OCI-LY3 (cell line): ENCODE results near the gene PDE6H.
A peak's percentile ranks its signal among the peaks of the same experiment; 100 is the strongest.

Experiments used
- H2AFZ ChIP-seq: fragments of 200-600, 300-600 bp; shearing (Covaris generic); 2 replicates; pipeline ENCODE4 v1.6.0; 2014; ENCODE audit warnings: antibody characterized with exemption, low read depth, low read length
- H3K27ac ChIP-seq: fragments of 200-600, 300-600 bp; sonication (generic); 2 replicates; pipeline ENCODE4 v1.5.1; 2014; ENCODE audit warnings: mild to moderate bottlenecking, low read length, moderate library complexity, mixed read lengths
- H3K27me3 ChIP-seq: fragments of 200-600, 300-600 bp; sonication (generic); 2 replicates; pipeline ENCODE4 v1.6.1; 2014; ENCODE audit warnings: low read depth, low read length, mixed read lengths
- H3K36me3 ChIP-seq: fragments of 200-600, 300-600 bp; sonication (generic); replicated peaks from 2 replicates; pipeline ENCODE3; 2014; ENCODE audit warnings: low read depth, low read length, mixed read lengths
- H3K4me1 ChIP-seq: fragments of 300-600, 200-600 bp; sonication (generic); 2 replicates; pipeline ENCODE4 v1.6.1; 2014; ENCODE audit warnings: low read length, mixed read lengths
- H3K4me2 ChIP-seq: fragments of 200-600, 300-600 bp; sonication (generic); 2 replicates; pipeline ENCODE4 v1.6.1; 2014; ENCODE audit warnings: low read length, mixed read lengths
- H3K4me3 ChIP-seq: fragments of 300-600, 200-600 bp; sonication (generic); 2 replicates; pipeline ENCODE4 v1.5.1; 2014; ENCODE audit warnings: antibody characterized with exemption, mild to moderate bottlenecking, low read length, moderate library complexity
- H3K79me2 ChIP-seq: fragments of 300-600, 200-600 bp; shearing (Covaris generic); 2 replicates; pipeline ENCODE4 v1.6.1; 2014; ENCODE audit warnings: mild to moderate bottlenecking, low read length, mixed read lengths
- H3K9ac ChIP-seq: fragments of 300-600, 200-600 bp; shearing (Covaris generic); 2 replicates; pipeline ENCODE4 v1.6.0; 2014; ENCODE audit warnings: mild to moderate bottlenecking, low read length, moderate library complexity
- H3K9me3 ChIP-seq: fragments of 200-600, 300-600 bp; shearing (Covaris generic); 2 replicates; pipeline ENCODE4 v1.6.1; 2014; ENCODE audit warnings: low read length, mixed read lengths; ENCODE audit not compliant: insufficient read depth
- H4K20me1 ChIP-seq: fragments of 200-600, 300-600 bp; sonication (generic); 2 replicates; pipeline ENCODE4 v1.6.1; 2016; ENCODE audit warnings: low read length, mixed read lengths; ENCODE audit not compliant: insufficient read depth
- EZH2phosphoT487 ChIP-seq: fragments of 200-600 bp; shearing (Covaris generic); IDR thresholded peaks from 2 replicates; pipeline ENCODE4 v1.6.1; 2018; ENCODE audit warnings: antibody characterized with exemption, mixed run types, low read depth
- TF ChIP-seq, protein P1 (sequence below): fragments of 200-600, 300-600 bp; sonication (generic); IDR thresholded peaks from 2 replicates; pipeline ENCODE4 v1.5.1; 2014; ENCODE audit warnings: antibody characterized with exemption, low read length, low read depth

PDE6H gene

DNA sequence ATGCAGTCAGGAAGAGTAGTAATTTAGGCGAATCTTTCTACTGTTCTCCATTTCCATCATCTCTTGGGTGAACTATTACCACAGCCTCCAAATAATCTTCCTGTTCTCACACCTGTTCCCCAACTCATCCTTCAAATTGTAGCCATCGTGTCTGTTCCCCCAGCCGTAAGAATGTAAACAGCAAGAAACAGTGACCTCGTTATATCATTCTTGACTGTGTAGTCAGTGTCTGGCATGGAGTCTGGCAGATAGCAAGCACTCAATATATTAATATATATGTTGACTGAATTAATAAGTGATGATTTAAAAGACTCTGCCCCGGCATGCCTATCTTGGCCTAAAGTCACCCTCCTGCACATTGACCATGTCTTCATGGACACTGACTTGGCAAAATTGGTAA lies 20.3 kb downstream of the PDE6H start:
- Histone ChIP-seq H3K9ac (no peak overlapping the region), H3K27me3 (peaks cover 2% of the 10 kb centered on the region; the same call in 1 of the 2 replicates), H3K79me2 (no peaks in the 10 kb centered on the region), H4K20me1 (no peaks in the 10 kb centered on the region), H3K27ac (no peak overlapping the region), H3K9me3 (no peaks in the 10 kb centered on the region), H3K4me1 (peaks cover 14% of the 10 kb centered on the region), H2AFZ (no peak overlapping the region), H3K4me2 (no peak overlapping the region), H3K36me3 (no peaks in the 10 kb centered on the region), H3K4me3 (no peak overlapping the region)
- TF ChIP-seq, protein P1, sequence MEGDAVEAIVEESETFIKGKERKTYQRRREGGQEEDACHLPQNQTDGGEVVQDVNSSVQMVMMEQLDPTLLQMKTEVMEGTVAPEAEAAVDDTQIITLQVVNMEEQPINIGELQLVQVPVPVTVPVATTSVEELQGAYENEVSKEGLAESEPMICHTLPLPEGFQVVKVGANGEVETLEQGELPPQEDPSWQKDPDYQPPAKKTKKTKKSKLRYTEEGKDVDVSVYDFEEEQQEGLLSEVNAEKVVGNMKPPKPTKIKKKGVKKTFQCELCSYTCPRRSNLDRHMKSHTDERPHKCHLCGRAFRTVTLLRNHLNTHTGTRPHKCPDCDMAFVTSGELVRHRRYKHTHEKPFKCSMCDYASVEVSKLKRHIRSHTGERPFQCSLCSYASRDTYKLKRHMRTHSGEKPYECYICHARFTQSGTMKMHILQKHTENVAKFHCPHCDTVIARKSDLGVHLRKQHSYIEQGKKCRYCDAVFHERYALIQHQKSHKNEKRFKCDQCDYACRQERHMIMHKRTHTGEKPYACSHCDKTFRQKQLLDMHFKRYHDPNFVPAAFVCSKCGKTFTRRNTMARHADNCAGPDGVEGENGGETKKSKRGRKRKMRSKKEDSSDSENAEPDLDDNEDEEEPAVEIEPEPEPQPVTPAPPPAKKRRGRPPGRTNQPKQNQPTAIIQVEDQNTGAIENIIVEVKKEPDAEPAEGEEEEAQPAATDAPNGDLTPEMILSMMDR: no peak
- TF ChIP-seq EZH2phosphoT487: no peak

DNA sequence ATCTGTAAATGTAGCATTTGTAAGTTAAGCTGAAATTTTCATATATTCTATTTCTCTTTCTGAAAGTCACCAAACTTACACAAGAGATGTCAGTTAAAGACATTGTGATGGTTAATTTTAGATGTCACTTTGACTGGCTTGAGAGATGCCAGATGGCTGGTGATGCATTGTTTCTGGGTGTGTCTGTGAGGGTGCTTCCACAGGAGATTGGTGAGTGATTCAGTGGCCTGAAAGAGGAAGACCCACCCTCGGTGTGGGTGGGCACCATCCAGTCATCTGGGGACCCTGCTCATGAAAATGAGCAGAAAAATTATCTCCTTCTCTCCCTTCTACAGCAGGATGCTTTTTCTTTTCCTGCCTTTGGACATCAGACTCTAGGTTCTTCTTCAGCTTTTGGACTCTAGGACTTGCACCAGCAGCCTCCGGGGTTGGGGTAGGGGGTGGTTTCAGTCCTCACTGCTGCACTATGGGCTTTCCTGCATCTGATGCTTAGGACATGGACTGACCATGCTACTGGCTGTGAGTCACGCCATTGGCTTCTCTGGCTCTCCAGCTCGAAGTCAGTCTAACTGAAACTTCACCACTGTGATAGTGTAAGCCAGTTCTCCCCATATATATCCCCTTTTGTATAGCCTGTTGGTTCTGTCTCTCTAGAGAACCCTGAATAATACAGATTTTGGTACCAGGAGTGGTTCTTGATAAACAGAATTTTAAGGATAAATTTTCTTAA lies 20.9 kb downstream of the PDE6H start:
- Histone ChIP-seq H3K27me3 (peaks cover 7% of the 10 kb centered on the region), H3K9ac (no peak overlapping the region), H3K4me2 (peak overlapping the region; percentile 16; the same call in 1 of the 2 replicates), H3K79me2 (no peaks in the 10 kb centered on the region), H2AFZ (0 out of 2 replicates have a peak overlapping the region, but pooled peaks have one; percentile 12), H3K4me3 (no peak overlapping the region), H4K20me1 (no peaks in the 10 kb centered on the region), H3K27ac (no peak overlapping the region), H3K36me3 (no peaks in the 10 kb centered on the region), H3K4me1 (peaks cover 12% of the 10 kb centered on the region), H3K9me3 (no peaks in the 10 kb centered on the region)
- no peak for TF ChIP-seq EZH2phosphoT487
- TF ChIP-seq, protein P1: no peak

DNA sequence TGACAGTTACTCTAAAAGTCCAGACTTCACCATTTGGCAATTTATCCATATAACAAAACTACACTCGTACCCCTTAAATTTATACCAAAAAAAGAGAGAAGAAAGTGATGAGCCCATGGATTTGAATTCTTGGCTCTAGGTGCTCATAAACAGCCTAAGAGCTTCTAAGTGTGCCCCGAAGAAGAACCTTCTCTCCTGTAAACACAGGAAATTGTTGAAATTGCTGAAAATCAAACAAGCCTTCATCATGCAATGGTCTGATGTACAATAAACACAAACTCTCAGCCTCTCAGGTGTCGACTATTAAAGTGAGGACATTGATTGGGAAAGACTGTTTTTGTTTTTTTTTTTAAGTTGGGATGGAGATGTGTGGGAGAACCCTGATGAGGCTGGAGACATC lies 21.8 kb downstream of the PDE6H start:
- H3K27ac ChIP-seq: no peak overlapping the region
- H3K36me3 ChIP-seq: no peaks in the 10 kb centered on the region
- no peak for TF ChIP-seq EZH2phosphoT487
- TF ChIP-seq, protein P1: no peak
- no peak overlapping the region for H3K4me3 ChIP-seq
- H4K20me1 ChIP-seq: no peaks in the 10 kb centered on the region
- H3K4me2 ChIP-seq: no peak overlapping the region
- no peaks in the 10 kb centered on the region for H3K9me3 ChIP-seq
- H3K9ac ChIP-seq: no peak overlapping the region
- no peak overlapping the region for H2AFZ ChIP-seq
- peaks cover 13% of the 10 kb centered on the region for H3K27me3 ChIP-seq
- peaks cover 11% of the 10 kb centered on the region for H3K4me1 ChIP-seq
- no peaks in the 10 kb centered on the region for H3K79me2 ChIP-seq

DNA sequence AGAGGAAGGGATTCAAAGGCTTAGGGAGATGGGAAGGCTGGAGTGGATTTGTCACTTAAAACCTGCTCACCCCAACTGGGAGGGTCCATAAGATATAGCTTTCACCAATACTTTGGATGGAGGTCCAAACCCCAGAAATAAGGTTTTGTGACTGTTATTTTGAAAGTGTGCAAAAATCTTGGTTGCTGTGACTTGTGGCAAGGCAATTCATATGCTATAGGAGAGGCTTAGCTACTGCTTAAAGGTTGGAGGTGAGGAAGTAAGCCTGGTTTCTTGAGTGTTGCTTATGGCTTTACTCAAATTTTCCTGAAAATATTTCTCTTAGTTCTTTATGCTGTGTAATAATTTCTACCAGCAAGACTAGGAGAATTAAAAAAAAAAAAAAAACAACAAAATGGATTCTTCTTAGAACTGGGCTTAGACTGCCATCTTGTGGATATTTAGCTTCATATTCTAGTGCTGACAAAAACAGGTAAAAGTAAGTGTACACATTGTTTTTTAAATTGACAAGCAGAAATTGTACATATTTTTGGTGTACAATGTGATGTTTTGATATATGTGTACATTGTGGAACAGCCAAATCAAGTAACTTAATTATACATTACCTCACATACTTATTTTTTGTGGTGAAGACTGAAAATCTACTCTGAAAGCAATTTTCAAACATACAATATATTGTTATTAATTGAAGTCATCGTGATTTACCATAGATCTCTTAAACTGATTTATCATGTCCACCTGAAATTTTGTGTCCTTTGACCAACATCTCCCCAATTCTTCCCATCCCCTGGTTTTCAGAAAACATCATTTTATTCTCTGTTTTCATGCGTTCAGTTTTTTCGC lies 23.0 kb downstream of the PDE6H start:
- H3K9ac ChIP-seq: no peak overlapping the region
- no peaks in the 10 kb centered on the region for H3K9me3 ChIP-seq
- no peaks in the 10 kb centered on the region for H3K79me2 ChIP-seq
- no peak for TF ChIP-seq EZH2phosphoT487
- TF ChIP-seq, protein P1: peak; percentile 70
- H2AFZ ChIP-seq: no peak overlapping the region
- no peaks in the 10 kb centered on the region for H3K36me3 ChIP-seq
- peaks cover 21% of the 10 kb centered on the region for H3K27me3 ChIP-seq
- H3K4me1 ChIP-seq: peaks cover 7% of the 10 kb centered on the region
- H4K20me1 ChIP-seq: no peaks in the 10 kb centered on the region
- no peak overlapping the region for H3K4me3 ChIP-seq
- no peak overlapping the region for H3K4me2 ChIP-seq
- no peak overlapping the region for H3K27ac ChIP-seq
